IPS DF 6.9 (cell line): ENCODE measurements around the gene PBRM1.

Experiments
- DNase-seq: peaks from one replicate; pipeline ENCODE4 v3.0.0-alpha.2; 2013; ENCODE audit warnings: low read depth, low spot score
- H3K27ac ChIP-seq: one replicate; pipeline ENCODE4 v1.5.1; 2013; ENCODE audit warnings: low read length, control low read depth
- H3K27me3 ChIP-seq: 2 replicates; pipeline ENCODE4 v1.6.1; 2013; ENCODE audit warnings: mild to moderate bottlenecking, low read length; ENCODE audit not compliant: control insufficient read depth, insufficient read depth
- H3K36me3 ChIP-seq: 2 replicates; pipeline ENCODE4 v1.6.1; 2013; ENCODE audit warnings: low read length; ENCODE audit not compliant: control insufficient read depth, insufficient read depth
- H3K4me1 ChIP-seq: 2 replicates; pipeline ENCODE4 v1.6.1; 2013; ENCODE audit warnings: low read length; ENCODE audit not compliant: control insufficient read depth, insufficient read depth
- H3K4me3 ChIP-seq: 2 replicates; pipeline ENCODE4 v1.5.1; 2013; ENCODE audit warnings: mild to moderate bottlenecking, low read length
- H3K9me3 ChIP-seq: 2 replicates; pipeline ENCODE4 v1.6.1; 2013; ENCODE audit warnings: low read length, inconsistent platforms; ENCODE audit not compliant: control insufficient read depth, insufficient read depth
- WGBS: extraction: QIAGEN DNeasy Blood & Tissue Kit; methylation state at CpG from one replicate; pipeline ENCODE4 v1.1.7; 2013; ENCODE audit warnings: mixed read lengths, missing lambda C conversion rate; ENCODE audit not compliant: insufficient read length, insufficient coverage; 5-methylcytosine and 5-hydroxymethylcytosine counted together

PBRM1 gene

GRCh38 chr3:52536369-52537164 lies 149.1 kb downstream of the PBRM1 start, which contains the start of gene UQCC5:
TSS of gene UQCC5 (plus strand) at chr3:52536605. CDS start at chr3:52536756, 151 bp downstream.
- Histone ChIP-seq H3K4me1 (0 out of 2 replicates have a peak, but pooled peaks cover 7% of the 10 kb centered on the region), H3K27me3 (no peaks in the 10 kb centered on the region)
- WGBS = no CpG with 5 or more reads among the region's 65 CpGs

GRCh38 chr3:52536112-52536368 lies 149.7 kb downstream of the PBRM1 start:
- 0 out of 2 replicates have a peak, but pooled peaks cover 7% of the 10 kb centered on the region for H3K4me1 ChIP-seq
- H3K36me3 ChIP-seq = no peaks in the 10 kb centered on the region
- no peaks in the 10 kb centered on the region for H3K27me3 ChIP-seq
- no peak overlapping the region for H3K4me3 ChIP-seq
- H3K27ac ChIP-seq = no peak overlapping the region
- H3K9me3 ChIP-seq = no peaks in the 10 kb centered on the region
- no CpG with 5 or more reads among the region's 9 CpGs for WGBS
- no peak for DNase-seq

More at GRCh38 chr3:52536369-52537164, 149.1 kb downstream of the PBRM1 start, which contains the start of gene UQCC5:
- H3K36me3 ChIP-seq = no peaks in the 10 kb centered on the region
- no peak within 1 kb of the TSS for H3K27ac ChIP-seq
- H3K4me3 ChIP-seq = peak within 1 kb of the TSS; percentile 64; the same call in 1 of the 2 replicates
- DNase-seq = peak; percentile 93
- H3K9me3 ChIP-seq = no peaks in the 10 kb centered on the region

GRCh38 chr3:52535411-52536111 lies 150.2 kb downstream of the PBRM1 start:
- Histone ChIP-seq H3K4me1 (0 out of 2 replicates have a peak, but pooled peaks cover 7% of the 10 kb centered on the region), H3K27ac (no peak overlapping the region), H3K27me3 (no peaks in the 10 kb centered on the region), H3K9me3 (no peaks in the 10 kb centered on the region), H3K4me3 (no peak overlapping the region), H3K36me3 (no peaks in the 10 kb centered on the region)
- no peak for DNase-seq
- no CpG with 5 or more reads among the region's 19 CpGs for WGBS

- Histone ChIP-seq H3K36me3 (no peaks in the 10 kb centered on the region), H3K27me3 (no peaks in the 10 kb centered on the region), H3K27ac (no peak overlapping the region), H3K4me1 (0 out of 2 replicates have a peak, but pooled peaks cover 7% of the 10 kb centered on the region), H3K4me3 (peak overlapping the region; percentile 63), H3K9me3 (no peaks in the 10 kb centered on the region)
- no peak for DNase-seq
- WGBS = no CpG with 5 or more reads among the region's 57 CpGs
Measured at GRCh38 chr3:52534281-52535183, 151.2 kb downstream of the PBRM1 start.

GRCh38 chr3:52533623-52534280 lies 152.0 kb downstream of the PBRM1 start, which contains the start of gene NT5DC2:
TSS of gene NT5DC2 (minus strand) at chr3:52533857. CDS start at chr3:52533737, 120 bp downstream.
- peaks cover 5% of the 10 kb centered on the region for H3K36me3 ChIP-seq
- no peak for DNase-seq
- 0 out of 2 replicates have a peak, but pooled peaks cover 7% of the 10 kb centered on the region for H3K4me1 ChIP-seq
- no CpG with 5 or more reads among the region's 91 CpGs for WGBS
- no peaks in the 10 kb centered on the region for H3K9me3 ChIP-seq
- no peak within 1 kb of the TSS for H3K27ac ChIP-seq
- H3K27me3 ChIP-seq = no peaks in the 10 kb centered on the region
- H3K4me3 ChIP-seq = peak within 1 kb of the TSS; percentile 87

- H3K36me3 ChIP-seq = peaks cover 12% of the 10 kb centered on the region
- H3K27ac ChIP-seq = no peak overlapping the region
- DNase-seq = no peak
- WGBS = no CpG with 5 or more reads among the region's 78 CpGs
- 0 out of 2 replicates have a peak, but pooled peaks cover 7% of the 10 kb centered on the region for H3K4me1 ChIP-seq
- H3K9me3 ChIP-seq = no peaks in the 10 kb centered on the region
- peak overlapping the region; percentile 87 for H3K4me3 ChIP-seq
- no peaks in the 10 kb centered on the region for H3K27me3 ChIP-seq
Measured at GRCh38 chr3:52532838-52533622, 152.7 kb downstream of the PBRM1 start.

GRCh38 chr3:52532517-52532837 lies 153.2 kb downstream of the PBRM1 start:
- DNase-seq = no peak
- Histone ChIP-seq H3K27ac (no peak overlapping the region), H3K27me3 (no peaks in the 10 kb centered on the region), H3K4me3 (peak overlapping the region; percentile 87; the same call in 1 of the 2 replicates), H3K4me1 (0 out of 2 replicates have a peak, but pooled peaks cover 7% of the 10 kb centered on the region), H3K36me3 (peaks cover 18% of the 10 kb centered on the region), H3K9me3 (no peaks in the 10 kb centered on the region)
- WGBS = no CpG with 5 or more reads among the region's 5 CpGs

GRCh38 chr3:52531860-52532516 lies 153.7 kb downstream of the PBRM1 start:
- Histone ChIP-seq H3K36me3 (peaks cover 23% of the 10 kb centered on the region), H3K4me1 (0 out of 2 replicates have a peak, but pooled peaks cover 7% of the 10 kb centered on the region), H3K9me3 (no peaks in the 10 kb centered on the region), H3K4me3 (no peak overlapping the region), H3K27ac (no peak overlapping the region), H3K27me3 (no peaks in the 10 kb centered on the region)
- no CpG with 5 or more reads among the region's 14 CpGs for WGBS
- DNase-seq = no peak
